ENCODE results near the gene HSPA1A.
"Not testable (repeated sequence)": the region's sequence is repeated elsewhere in the genome, so short reads cannot be mapped to it uniquely, and the experiment has no call there.

The HSPA1A gene

DNA sequence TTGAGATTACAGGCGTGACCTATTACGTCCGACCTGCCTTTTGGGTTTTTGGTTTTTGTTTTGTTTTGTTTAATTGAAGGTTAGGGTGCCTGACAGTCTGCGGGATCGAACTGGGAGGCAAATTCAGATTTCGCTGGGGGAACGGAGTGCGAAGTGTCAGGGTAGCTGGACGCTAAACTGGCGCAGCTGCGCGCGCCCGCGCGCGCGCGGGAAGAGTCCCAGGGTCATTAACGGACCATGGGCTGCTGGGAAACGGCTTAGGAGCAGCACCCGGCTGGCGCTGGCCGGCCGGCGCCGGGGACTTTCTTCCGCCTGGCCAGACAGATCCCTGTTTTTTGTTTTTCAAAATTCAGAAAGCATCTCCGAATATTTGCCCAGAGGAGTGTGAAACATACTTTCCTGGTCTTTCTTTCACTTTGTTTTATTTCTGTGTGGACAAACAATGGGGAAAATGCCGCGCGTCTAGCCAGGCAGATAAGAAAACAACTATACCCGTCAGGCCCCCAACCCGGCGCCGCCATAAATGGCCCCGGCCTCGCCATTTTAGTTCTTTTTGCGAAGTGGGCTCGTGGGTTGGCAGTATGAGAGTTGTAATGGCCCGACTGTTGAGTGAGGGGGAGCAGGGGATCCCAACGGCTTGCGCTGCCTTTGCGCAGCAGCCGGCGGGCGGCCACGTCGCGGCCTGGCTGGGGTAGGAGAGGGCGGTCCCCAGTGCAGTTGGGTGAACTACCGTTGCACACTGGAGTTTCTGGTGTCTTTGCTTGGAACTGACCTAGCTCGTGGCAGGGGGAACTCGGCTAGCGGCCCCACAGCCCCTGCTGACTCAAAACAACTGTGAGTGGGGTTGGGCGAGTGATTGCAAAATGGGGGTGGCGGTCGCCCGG, 19.3 kb downstream of the HSPA1A start:
- peak; percentile 12 for FAIRE-seq

DNA sequence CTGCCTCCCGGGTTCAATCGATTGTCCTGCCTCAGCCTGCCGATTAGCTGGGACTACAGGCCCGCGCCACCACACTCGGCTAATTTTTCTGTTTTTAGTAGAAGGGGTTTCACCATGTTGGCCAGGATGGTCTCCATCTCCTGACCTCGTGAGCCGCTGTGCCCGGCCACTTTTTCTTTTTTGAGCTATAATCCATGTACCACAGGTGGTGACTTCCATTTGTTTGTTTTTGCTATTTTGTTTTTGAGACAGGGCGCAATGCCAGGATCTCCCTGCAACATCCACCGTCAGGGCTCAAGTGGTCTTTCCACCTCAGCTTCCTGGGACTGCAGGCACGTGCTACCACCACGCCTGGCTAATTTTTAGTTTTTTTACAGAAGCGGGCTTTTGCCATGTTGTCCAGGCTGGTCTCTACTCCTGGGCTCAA, 20.7 kb downstream of the HSPA1A start:
- FAIRE-seq (no peak), DNase-seq (ENCODE audit: low spot score) (no peak)

More for the DNA sequence above, 19.3 kb downstream of the HSPA1A start:
- peak; percentile 76 for DNase-seq (ENCODE audit: low spot score)

DNA sequence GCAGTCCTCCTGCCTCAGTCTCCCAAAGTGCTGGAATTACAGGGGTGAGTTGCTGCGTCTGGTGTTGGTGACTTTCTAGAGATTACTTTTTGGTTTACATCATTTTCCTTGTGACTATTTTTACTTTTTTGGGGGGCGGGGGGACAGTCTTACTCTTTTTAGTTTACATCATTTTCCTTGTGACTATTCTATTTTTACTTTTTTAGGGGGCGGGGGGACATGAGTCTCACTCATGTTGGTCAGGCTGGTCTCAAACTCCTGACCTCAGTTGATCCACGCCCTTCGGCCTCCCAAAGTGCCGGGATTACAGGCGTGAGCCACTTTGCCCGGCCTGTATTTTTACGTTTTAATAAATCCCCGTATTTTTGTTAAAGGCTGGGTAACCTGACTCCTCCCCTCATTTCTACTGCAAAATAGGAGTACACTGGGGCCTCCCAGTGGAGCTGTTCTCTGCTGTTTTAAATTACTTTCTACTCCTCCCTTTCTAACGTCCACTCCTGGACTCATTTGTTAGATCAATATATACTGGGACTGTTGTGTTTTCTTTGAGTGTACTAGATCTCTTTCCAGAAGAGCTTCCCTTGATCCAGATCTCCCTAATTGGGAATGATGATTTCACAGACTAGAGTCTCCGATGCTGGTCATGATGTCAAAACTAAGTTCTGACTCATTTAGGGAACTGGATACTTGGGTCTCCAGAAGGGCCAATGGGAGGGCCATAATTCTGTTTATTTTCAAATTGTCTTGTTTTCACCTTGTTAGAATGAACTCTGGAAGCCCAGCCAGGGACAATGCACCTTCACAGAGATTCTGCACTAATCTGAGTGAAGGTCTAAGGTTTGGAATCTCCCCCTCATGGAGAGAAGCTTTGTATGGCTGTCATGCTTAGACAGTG, 21.4 kb downstream of the HSPA1A start:
- DNase-seq (ENCODE audit: low spot score) (no peak), FAIRE-seq (no peak)

DNA sequence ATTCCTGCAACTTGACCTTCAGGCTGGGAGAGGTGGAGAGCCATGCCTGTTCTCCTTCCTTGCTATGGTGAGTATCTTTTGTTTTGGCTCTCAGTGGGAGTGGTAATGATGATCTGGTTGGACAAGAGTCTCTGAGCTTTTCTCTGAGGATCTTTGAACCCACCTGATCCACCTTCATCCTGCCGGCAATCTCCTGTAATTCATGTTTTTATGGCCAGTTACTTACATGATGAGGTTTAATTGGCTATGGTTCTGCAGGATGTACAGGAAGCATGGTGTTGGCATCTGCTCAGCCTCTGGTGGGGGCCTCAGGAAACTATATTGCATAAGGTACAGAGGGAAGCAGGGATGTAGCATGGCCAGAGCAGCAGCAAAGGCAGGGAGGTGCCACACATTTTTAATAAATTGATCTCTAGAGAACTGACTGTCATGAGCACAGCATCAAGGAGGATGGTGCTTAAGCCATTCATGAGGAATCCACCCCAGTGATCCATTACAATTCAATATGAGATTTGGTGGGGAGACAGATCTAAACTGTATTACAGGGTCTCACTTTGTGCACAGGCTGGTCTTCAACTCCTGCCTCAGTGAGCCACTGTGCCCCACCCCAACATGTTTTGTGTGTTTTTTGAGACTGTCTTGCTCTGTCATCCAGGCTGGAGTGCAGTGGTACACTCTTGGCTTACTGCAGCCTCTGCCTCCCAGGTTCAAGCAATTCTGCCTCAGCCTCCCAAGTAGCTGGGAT, 22.2 kb downstream of the HSPA1A start:
- no peak for DNase-seq (ENCODE audit: low spot score)
- no peak for FAIRE-seq

DNA sequence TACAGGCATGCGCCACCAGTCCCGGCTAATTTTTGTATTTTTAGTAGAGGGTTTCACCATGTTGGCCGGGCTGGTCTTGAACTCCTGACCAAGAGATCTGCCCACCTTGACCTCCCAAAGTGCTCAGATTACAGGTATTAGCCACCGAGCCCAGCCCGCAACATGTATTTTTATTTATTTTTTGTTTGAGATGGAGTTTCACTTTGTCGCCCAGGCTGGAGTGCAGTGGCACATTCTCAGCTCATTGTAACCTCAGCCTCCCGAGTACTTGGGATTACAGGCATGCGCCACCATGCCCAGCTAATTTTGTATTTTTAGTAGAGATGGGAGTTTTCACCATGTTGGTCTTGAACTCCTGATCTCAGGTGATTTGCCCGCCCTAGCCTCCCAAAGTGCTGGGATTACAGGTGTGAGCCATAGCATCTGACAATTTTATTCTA, 22.8 kb downstream of the HSPA1A start:
- FAIRE-seq = not testable (repeated sequence)

DNA sequence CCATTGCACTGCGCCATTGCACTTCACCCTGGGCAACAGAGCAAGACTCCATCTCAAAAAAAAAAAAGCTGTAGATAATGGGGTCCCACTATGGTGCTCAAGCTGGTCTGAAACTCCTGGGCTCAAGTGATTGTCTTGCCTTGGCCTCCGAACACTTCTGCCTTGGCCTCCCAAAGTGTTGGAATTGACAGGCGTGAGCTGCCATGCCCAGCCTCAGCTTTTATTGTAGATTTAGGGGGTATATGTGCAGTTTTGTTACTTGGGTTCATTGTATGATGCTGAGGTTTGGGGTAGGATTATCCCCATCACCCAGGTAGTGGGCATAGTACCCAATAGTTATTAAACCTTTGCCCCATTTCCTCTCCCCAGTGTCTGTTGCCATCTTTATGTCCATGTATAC, 23.6 kb downstream of the HSPA1A start:
- no peak for DNase-seq (ENCODE audit: low spot score)
- FAIRE-seq = no peak

More for the DNA sequence above, 22.8 kb downstream of the HSPA1A start:
- DNase-seq (ENCODE audit: low spot score) = not testable (repeated sequence)

DNA sequence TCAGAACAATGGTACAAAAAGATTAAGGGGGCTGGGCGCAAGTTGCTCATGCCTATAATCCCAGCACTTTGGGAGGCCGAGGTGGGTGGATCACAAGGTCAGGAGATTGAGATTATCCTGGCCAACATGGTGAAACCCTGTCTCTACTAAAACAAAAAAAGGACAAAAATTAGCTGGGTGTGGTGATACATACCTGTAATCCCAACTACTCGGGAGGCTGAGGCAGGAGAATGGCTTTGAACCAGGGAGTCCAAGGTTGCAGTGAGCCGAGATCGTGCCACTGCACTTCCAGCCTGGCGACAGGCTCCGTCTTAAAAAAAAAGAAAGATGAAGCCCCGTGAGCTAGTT, 24.4 kb downstream of the HSPA1A start:
- not testable (repeated sequence) for DNase-seq (ENCODE audit: low spot score); FAIRE-seq

DNA sequence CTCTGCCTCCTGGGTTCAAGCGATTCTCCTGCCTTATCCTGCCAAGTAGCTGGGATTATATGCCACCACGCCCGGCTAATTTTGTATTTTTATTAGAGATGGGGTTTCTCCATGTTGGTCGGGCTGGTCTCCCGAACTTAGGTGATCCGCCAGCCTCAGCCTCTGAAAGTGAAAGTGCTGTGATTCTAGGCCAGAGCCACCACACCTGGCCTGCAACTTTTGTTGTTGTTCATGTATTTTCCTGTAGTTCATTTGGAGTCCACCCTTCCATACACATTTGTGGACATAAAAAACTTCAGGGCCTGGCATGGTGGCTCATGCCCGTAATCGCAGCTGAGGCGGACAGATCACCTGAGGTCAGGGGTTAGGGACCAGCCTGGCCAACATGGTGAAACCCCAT, 26.7 kb downstream of the HSPA1A start:
- FAIRE-seq (no peak), DNase-seq (ENCODE audit: low spot score) (no peak)

DNA sequence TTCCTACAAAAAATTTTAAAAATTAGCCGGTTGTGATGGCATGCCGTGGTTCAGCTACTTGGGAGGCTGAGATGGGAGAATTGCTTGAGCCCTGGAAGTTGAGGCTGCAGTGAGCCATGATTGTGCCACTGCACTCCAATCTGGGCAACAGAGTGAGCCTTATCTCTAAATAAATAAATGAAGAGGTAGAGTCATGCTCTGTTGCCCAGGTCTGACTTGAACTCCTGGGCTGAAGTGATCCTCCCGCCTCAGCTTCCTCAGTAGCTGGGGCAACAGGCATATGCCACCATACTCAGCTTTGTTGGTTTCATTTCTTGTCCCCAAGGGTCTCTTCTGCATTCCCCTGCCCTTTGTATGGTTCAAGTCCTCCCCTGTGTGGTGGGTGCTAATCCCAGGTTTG, 29.2 kb downstream of the HSPA1A start:
- DNase-seq (ENCODE audit: low spot score) (peak; percentile 22), FAIRE-seq (no peak)

DNA sequence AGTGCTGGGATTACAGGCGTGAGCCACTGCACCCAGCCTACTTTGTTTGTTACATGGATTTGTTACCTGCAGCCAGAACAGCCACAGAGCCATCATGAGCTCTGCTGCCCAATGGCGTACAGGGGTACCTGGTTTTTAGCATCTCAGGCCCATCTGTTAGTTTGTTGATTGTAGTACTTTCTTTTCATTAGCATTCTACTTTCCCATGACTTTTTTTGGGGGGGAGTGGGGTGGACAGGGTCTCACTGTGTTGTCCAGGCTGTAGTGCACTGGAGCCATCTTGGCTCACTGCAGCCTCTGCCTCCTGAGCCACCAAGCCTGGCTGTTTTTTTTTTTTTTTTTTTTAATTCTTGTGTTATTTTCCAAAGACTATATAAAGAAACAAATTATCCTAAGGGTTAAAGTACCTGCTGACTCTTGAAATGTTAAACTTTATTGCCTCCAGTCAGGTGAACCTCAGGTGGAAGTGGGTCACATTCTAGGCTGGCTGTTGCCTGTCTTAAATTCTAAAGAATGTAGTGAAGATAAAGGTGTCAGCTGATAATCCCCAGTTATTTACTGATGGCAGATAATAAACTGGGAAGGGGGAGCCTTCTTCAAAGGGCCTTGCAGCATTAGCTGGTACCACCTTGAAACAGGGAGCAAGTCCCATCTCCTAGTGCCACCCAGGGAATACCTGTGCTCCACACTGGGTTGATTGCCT, 32.1 kb downstream of the HSPA1A start:
- DNase-seq (ENCODE audit: low spot score) = no peak
- FAIRE-seq = no peak

DNA sequence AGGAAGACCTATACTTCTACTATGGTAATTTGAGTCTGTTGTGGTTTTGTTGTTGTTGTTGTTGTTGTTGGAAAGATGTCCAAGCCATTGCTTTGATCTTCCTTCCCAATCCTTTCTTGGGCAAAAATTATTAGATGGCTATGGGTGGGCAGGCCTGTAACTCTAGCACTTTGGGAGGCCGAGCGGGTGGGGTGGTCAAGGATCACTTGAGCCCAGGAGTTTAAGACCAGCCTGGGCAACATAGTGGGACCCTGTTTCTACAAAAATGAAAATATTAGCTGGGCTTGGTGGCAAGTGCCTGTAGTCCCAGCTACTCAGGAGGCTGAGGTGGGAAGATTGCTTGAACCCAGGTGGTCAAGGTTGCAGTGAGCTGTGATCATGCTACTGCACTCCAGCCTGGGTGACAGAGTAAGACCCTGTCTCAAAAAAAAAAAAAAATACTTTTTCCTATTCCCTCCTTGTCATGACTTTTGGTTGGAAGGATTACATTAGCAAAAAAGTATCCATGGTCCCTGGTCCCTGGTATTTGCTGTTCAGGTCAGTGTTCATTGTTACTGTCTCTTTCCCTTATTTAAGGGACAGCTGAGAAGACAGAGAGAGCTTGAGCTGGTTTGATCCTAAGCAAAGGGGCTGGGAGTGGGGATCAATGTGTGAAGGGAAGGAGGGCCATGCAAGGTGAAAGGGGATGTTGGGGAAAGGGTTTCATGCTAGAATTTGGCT, 35.6 kb downstream of the HSPA1A start:
- no peak for FAIRE-seq
- DNase-seq (ENCODE audit: low spot score) = no peak

DNA sequence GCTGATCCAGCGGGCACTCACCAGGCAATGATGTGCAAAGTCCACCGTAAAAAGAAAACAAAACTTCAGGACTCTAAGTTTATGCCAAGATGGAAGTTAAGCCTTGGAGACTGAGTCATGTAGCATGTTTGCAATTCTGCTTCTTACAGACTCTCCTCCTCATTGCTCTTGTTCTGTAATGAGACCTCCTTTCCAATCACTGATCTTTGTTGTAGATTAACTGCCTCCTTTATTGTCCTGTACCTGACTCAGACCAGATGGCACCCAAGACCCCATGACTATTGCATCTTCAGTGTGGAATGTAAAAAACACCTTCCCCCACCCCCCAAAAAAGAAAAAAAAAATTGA, 36.1 kb downstream of the HSPA1A start:
- FAIRE-seq (no peak), DNase-seq (ENCODE audit: low spot score) (peak; percentile 75)

DNA sequence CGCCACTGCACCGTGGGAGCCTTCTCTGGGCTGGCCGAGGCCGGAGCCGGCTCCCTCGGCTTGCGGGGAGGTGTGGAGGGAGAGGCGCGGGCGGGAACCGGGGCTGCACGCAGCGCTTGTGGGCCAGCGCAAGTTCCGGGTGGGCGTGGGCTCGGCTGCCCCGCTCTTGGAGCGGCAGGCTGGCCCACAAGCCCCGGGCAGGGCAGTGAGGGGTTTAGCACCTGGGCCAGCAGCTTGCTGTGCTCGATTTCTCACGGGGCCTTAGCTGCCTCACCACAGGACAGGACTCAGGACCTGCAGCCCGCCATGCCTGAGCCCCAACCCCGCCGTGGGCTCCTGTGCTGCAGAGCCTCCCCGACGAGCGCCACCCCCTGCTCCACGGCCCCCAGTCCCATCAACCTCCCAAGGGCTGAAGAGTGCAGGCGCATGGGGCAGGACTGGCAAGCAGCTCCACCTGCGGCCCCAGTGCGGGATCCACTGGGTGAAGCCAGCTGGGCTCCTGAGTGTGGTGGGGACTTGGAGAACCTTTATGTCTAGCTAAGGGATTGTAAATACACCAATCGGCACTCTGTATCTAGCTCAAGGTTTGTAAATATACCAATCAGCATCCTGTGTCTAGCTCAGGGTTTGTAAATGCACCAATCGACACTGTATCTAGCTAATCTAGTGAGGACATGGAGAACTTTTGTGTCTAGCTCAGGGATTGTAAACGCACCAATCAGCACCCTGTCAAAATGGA, 36.8 kb downstream of the HSPA1A start:
- not testable (repeated sequence) for DNase-seq (ENCODE audit: low spot score); FAIRE-seq

DNA sequence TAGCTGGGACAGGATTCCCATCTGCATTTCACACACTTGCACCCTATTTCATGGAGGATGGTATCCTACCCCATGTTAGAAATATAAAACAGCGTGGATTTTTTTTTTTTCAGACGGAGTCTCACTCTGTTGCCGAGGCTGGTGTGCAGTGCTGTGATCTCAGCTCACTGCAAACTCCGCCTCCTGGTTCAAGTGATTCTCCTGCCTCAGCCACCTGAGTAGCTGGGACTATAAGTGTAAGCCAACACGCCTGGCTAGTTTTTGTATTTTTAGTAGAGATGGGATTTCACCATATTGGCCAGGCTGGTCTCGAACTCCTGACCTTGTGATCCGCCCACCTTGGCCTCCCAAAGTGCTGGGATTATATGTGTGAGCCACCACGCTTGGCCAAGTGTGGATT, 42.4 kb downstream of the HSPA1A start:
- not testable (repeated sequence) for FAIRE-seq; DNase-seq (ENCODE audit: low spot score)

DNA sequence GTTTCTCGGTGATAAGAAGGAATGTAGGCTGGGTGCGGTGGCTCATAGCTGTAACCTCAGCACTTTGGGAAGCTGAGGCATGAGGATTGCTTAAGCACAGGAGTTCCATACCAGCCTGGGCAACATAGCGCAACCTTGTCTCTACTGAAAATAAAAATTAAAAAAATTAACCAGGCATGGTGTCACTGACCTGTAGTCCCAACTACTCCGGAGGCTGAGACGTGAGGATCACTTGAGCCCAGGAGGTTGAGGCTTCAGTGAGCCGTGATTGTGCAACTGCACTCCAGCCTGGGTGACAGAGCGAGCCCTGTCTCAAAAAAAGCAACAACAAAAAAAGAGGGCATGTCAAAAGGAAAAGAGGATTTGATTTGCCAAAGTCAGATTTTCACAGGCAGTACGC, 43.4 kb downstream of the HSPA1A start:
- FAIRE-seq = no peak
- DNase-seq (ENCODE audit: low spot score) = no peak

DNA sequence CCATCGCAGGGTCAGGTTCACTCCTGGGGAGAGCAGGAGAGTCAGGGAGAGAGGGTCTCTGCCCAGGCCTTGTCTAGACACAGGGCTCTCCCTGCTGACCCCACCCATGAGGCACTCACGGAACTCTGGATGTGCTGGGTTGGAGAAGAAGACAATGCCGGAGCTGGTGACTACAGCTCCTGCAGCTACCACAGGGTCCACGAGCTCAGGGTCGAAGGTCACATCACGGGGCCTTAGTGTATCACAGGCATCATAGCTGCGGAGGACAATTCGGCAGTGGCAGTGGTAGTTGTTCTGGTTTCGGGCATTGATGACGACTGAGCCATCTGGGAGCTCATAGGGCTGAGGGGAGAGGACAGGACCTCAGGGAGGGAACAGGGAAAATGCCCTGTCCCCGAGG, 44.6 kb downstream of the HSPA1A start:
- FAIRE-seq (no peak), DNase-seq (ENCODE audit: low spot score) (no peak)

DNA sequence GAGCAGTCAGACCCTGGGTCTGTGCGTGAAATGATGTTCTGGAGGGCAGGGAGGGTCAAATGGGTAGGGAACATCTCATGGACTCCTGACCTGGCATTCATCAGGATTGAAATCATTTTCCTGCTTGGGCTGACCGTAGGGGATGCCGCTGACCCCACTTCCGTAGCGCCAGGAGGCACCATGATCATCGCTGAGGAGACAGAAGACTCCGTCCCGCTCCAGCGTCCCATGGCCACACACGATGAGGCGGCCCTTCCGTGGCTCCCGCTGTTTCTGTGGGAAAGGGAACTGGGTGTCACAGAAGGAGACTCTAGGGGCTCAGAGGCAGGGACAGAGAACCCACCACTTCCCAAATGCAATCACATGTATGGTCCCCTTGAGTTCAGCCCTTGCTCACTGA, 45.0 kb downstream of the HSPA1A start:
- FAIRE-seq (no peak), DNase-seq (ENCODE audit: low spot score) (no peak)

DNA sequence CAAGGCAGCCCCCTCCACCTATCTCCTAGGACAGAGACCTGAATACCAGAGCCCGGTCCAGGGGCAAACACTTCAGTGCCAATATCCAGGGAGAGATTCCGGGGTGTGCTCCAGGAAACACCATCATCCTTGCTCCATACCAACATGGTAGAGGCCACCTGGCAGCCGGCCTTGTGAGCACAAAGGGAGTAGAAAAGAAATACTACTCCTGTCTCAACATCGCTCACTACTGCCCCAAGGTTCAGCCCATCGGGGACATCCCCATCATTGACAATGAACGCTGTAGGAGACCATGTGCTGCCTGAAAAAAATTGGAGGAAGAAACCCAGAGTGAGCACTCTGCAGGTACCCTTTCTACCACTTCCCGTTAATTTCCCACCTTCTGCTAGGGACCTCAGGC, 45.8 kb downstream of the HSPA1A start:
- no peak for FAIRE-seq
- DNase-seq (ENCODE audit: low spot score) = no peak

DNA sequence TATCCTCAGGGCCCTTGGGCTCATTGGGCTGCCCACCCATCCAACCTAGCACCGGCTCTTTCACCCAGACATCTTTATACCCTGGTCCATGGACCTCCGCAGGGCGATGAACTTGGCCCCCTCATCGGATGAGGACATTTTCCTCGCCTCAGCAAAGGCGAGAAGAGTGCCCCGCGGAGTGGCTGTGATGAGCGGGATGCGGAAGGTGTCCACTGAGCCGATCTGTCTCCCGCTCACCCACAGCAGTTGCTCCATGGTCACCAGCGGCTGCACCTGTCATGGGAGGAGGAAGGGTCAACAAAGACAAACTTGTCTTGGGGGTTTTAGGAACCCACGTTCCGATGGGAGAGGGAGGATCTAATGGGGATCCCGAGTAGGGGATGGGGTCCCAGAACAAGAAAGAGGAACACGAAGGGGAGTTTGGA, 46.6 kb downstream of the HSPA1A start:
- FAIRE-seq (no peak), DNase-seq (ENCODE audit: low spot score) (no peak)

All from RCC 7860 (cell line).